Measurements from ENCODE around the gene C5orf24.
A peak's percentile ranks its signal among the peaks of the same experiment; 100 is the strongest.

C5orf24 gene

DNA sequence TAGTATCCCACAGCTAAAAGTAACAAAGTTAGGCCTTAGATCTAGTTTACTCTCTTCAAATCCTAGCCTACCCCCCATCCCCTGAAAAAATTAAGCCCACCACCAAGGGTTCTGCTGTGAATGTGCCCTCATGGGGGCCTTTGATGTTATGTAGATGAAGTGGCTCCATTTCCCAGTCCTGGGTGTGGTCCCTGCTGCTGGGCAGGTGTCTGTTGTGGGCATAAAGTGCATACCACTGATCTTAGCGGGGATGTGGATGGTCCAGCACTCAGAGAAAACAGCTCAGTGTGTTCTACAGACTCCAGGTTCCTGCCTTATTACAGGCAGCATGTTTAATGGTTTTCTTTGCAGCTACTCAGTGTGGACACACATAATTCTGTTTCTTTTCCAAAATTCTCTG lies 61.0 kb downstream of the C5orf24 start:
- no peak for DNase-seq (ENCODE audit: low spot score)
- peaks cover 25% of the 10 kb centered on the region for H3K36me3 Mint-ChIP-seq (ENCODE audit: low read depth)
- H3K9me3 Mint-ChIP-seq = no peaks in the 10 kb centered on the region
- no peaks in the 10 kb centered on the region for H3K27me3 Mint-ChIP-seq (ENCODE audit: low read depth)
- H3K4me1 Mint-ChIP-seq (ENCODE audit: low read depth) = peaks cover 15% of the 10 kb centered on the region
- H3K27ac Mint-ChIP-seq = peak overlapping the region; percentile 71
- peak overlapping the region; percentile 58 for H3K4me3 Mint-ChIP-seq

Data from T-helper 2 cell treated with Interferon-gamma antibody and Interleukin-4, amounts not matched to agents 5 μg/mL and 100 μg/mL, for 36 hours (primary cell).